Prostate gland (tissue), 2 donors: Measurements from ENCODE around the gene MAFF. TPM values are rescaled to one million over a fixed set of nuclear protein-coding genes. Genes with fewer than 3 reads are reported as not detected.

Experiments used
- DNase-seq: peaks from one replicate; pipeline ENCODE4 v3.0.0-alpha.2; 2019; ENCODE audit warnings: low spot score
- H3K27ac ChIP-seq, 2 donors: fragments of 200-600 bp; sonication (generic); 2 replicates each; pipeline ENCODE4 v1.5.1; 2017 to 2019
- H3K27me3 ChIP-seq: fragments of 200-600 bp; sonication (generic); replicated peaks from 2 replicates; pipeline ENCODE4 v1.5.1; 2019; ENCODE audit not compliant: insufficient read depth
- H3K36me3 ChIP-seq, 2 donors: fragments of 200-600 bp; sonication (generic); 1 replicate in 1 of 2; 2 replicates in 1 of 2; pipeline versions ENCODE4 v1.5.1 to v1.8.1; 2017 to 2019
- H3K4me1 ChIP-seq: fragments of 200-600 bp; sonication (generic); replicated peaks from 2 replicates; pipeline ENCODE4 v1.5.1; 2019
- H3K4me3 ChIP-seq, 2 donors: fragments of 200-600 bp; sonication (generic); 2 replicates each; pipeline ENCODE4 v1.5.1; 2017 to 2019
- H3K9me3 ChIP-seq: fragments of 200-600 bp; sonication (generic); 2 replicates; pipeline ENCODE4 v1.5.1; 2017
- CTCF ChIP-seq, 4 experiments: fragments of 200-600 bp in 2 of 4; fragments of 450-650 bp in 2 of 4; sonication (generic) in 2 of 4; IDR thresholded peaks; 1 replicate in 3 of 4; 2 replicates in 1 of 4; pipeline ENCODE4 v1.5.1; 2016 to 2019; ENCODE audit warnings: antibody characterized with exemption in 4 of 4, mild to moderate bottlenecking in 2 of 4, moderate library complexity in 2 of 4
- POLR2A ChIP-seq: fragments of 450-650 bp; IDR thresholded peaks from one replicate; pipeline ENCODE4 v1.6.1; 2016; ENCODE audit warnings: antibody characterized with exemption, mild to moderate bottlenecking
- POLR2AphosphoS5 ChIP-seq: sonication (generic); formaldehyde crosslinking; IDR thresholded peaks from one replicate; pipeline ENCODE4 v1.6.1; 2017; ENCODE audit warnings: antibody characterized with exemption
- WGBS: methylation state at CpG from one replicate; pipeline ENCODE4 v1.1.5; 2018; 5-methylcytosine and 5-hydroxymethylcytosine counted together
- intact Hi-C: fragments of 100-400 bp; cut with DNase I; formaldehyde crosslinking; loops from one replicate; pipeline ENCODE4 v1.14.2; 2022
- total RNA-seq, 2 donors: library from RNA; depleted of rRNA; stranded (reverse); fragments of >200 nt; gene quantifications; one replicate each; pipeline ENCODE4 v1.1.0, GENCODE V29; 2016

Gene MAFF
- total RNA-seq, 2 donors from 2014 or later, result 23.6 to 26.0 TPM

- no peak overlapping the region for H3K4me3 ChIP-seq
- intact Hi-C loops, result loop anchor here (10.0 kb wide), 1 partner anchor 114 kb away; the partner anchor contains the start of gene BAIAP2L2
- peaks cover 0 to 11% of the 10 kb centered on the region in 2 donors for H3K36me3 ChIP-seq
- H3K27ac ChIP-seq, result peak overlapping the region; percentile 85 to 90
- DNase-seq, result no peak
- 44% methylated on average over 3 of the region's 3 CpGs for WGBS
- TF ChIP-seq POLR2AphosphoS5 (no peak), CTCF (IDR thresholded peaks at IDR 0.05) (no peak), POLR2A (no peak)
- H3K4me1 ChIP-seq, result peaks cover 12% of the 10 kb centered on the region
- H3K27me3 ChIP-seq, result no peaks in the 10 kb centered on the region
- H3K9me3 ChIP-seq, result no peaks in the 10 kb centered on the region
Observed at GRCh38 chr22:38228326-38228872, 26.6 kb downstream of the MAFF start.

GRCh38 chr22:38228873-38229740 lies 27.3 kb downstream of the MAFF start:
- Histone ChIP-seq H3K9me3 (no peaks in the 10 kb centered on the region), H3K27ac (peak overlapping the region; percentile 85 to 90), H3K36me3 (peaks cover 0 to 11% of the 10 kb centered on the region in 2 donors), H3K4me1 (peaks cover 12% of the 10 kb centered on the region), H3K27me3 (no peaks in the 10 kb centered on the region), H3K4me3 (no peak overlapping the region)
- 66% methylated on average over 13 of the region's 14 CpGs for WGBS
- DNase-seq, result peak; percentile 76
- TF ChIP-seq POLR2A, result no peak
- peak; percentile 83 for TF ChIP-seq POLR2AphosphoS5
- peak in 1 of 4 experiments; percentile 6 for TF ChIP-seq CTCF (IDR thresholded peaks at IDR 0.05)
- intact Hi-C loops, result loop anchor here (10.0 kb wide), 1 partner anchor 114 kb away; the partner anchor contains the start of gene BAIAP2L2

DNA sequence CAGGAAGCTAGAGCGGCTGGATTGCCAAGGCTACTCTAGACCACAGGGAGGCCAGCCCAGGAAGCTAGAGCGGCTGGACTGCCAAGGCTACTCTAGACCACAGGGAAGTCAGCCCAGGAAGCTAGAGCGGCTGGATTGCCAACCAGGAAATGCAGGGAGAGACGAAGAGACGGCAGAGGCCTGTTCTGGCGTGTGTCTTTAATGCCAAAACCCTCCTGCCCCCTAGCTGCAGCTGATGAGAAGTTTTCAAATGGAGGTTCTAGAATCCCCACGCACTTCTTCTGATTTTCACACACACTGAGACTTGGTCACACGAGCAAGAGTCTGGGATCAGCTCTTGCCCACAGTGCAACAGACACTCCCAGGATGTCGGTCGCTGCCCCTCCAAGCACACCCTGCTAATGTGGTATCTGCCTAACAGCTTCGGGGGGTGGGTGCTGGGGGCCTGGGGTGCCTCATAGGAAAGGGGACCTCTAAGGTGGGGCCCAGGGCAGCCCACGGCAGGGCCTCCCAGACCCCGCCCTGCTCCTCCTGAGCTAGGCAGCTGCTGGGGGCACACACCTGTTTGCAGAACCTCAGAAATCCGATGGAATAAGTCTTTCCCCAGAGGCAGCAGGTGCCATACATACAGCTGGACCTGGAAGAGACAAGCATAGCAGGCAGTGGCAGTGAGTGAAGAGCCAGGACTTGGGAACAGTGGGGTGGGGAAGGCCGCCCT lies 28.5 kb downstream of the MAFF start:
- peak overlapping the region; percentile 67 to 75 for H3K27ac ChIP-seq
- peaks cover 12% of the 10 kb centered on the region for H3K4me1 ChIP-seq
- TF ChIP-seq POLR2A, result no peak
- TF ChIP-seq POLR2AphosphoS5, result peak; percentile 77
- TF ChIP-seq CTCF (IDR thresholded peaks at IDR 0.05), result peak in 3 of 4 experiments; percentile 64 to 89 (median 82)
- intact Hi-C loops, result no loop called here
- WGBS, result 49% methylated on average over 13 of the region's 15 CpGs
- no peaks in the 10 kb centered on the region for H3K9me3 ChIP-seq
- H3K27me3 ChIP-seq, result no peaks in the 10 kb centered on the region
- H3K4me3 ChIP-seq, result no peak overlapping the region
- peaks cover 0 to under 1% of the 10 kb centered on the region in 2 donors for H3K36me3 ChIP-seq
- peak; percentile 81 for DNase-seq

GRCh38 chr22:38230916-38231315 lies 29.1 kb downstream of the MAFF start:
- no peaks in the 10 kb centered on the region for H3K9me3 ChIP-seq
- DNase-seq, result no peak
- H3K4me3 ChIP-seq, result no peak overlapping the region
- 87% methylated on average over 9 of the region's 9 CpGs for WGBS
- no peaks in the 10 kb centered on the region for H3K36me3 ChIP-seq
- intact Hi-C loops, result no loop called here
- H3K27ac ChIP-seq, result peak overlapping the region; percentile 67 to 75
- H3K27me3 ChIP-seq, result no peaks in the 10 kb centered on the region
- TF ChIP-seq POLR2AphosphoS5, result no peak
- TF ChIP-seq POLR2A, result no peak
- no peak for TF ChIP-seq CTCF (IDR thresholded peaks at IDR 0.05)
- peaks cover 12% of the 10 kb centered on the region for H3K4me1 ChIP-seq
